HEK293 (cell line): ENCODE measurements around the gene DTX2.
"Not testable (repeated sequence)": the region's sequence is repeated elsewhere in the genome, so short reads cannot be mapped to it uniquely, and the experiment has no call there.

Experiments
- CTCF ChIA-PET: fragments of 350-600 bp; formaldehyde crosslinking; extraction: SDS; loops from one replicate; lab custom pipeline; 2021; ENCODE audit warnings: antibody characterized with exemption; lab: Yijun Ruan, JAX
- POLR2A ChIA-PET: fragments of 300-600 bp; formaldehyde crosslinking; extraction: SDS; loops from one replicate; lab custom pipeline; 2020; ENCODE audit warnings: antibody characterized with exemption, inconsistent platforms; lab: Yijun Ruan, JAX
- H3K27ac ChIP-seq: fragments of 200-500 bp; sonication (Bioruptor generic); 2 replicates; pipeline ENCODE4 v1.5.1; 2014; ENCODE audit warnings: low read depth, low read length, control low read depth, inconsistent platforms; ENCODE audit errors: extremely low read depth
- H3K36me3 ChIP-seq, 2 experiments: fragments of 200-500 bp in 1 of 2; sonication (Bioruptor generic) in 1 of 2; 1 replicate in 1 of 2; 2 replicates in 1 of 2; pipeline ENCODE4 v1.5.1; 2014 to 2017; ENCODE audit warnings: inconsistent platforms in 2 of 2, low read length in 2 of 2; ENCODE audit not compliant: control insufficient read depth in 2 of 2, insufficient read depth in 1 of 2
- H3K4me1 ChIP-seq: fragments of 200-500 bp; sonication (Bioruptor generic); 2 replicates; pipeline ENCODE4 v1.5.1; 2014; ENCODE audit warnings: mild to moderate bottlenecking, low read length, inconsistent platforms; ENCODE audit not compliant: control insufficient read depth, insufficient read depth
- H3K4me3 ChIP-seq: 2 replicates; pipeline ENCODE4 v1.5.1; 2011; ENCODE audit warnings: low read depth, mild to moderate bottlenecking, control low read depth, low read length, moderate library complexity
- H3K9me3 ChIP-seq: fragments of 200-500 bp; sonication (Bioruptor generic); 2 replicates; pipeline ENCODE4 v1.5.1; 2014; ENCODE audit warnings: low read depth, low read length, inconsistent platforms; ENCODE audit not compliant: control insufficient read depth, insufficient read depth
- OSR2 ChIP-seq: fragments of 450-650 bp; formaldehyde crosslinking; IDR thresholded peaks from 2 replicates; pipeline ENCODE4 v1.5.1; 2016; ENCODE audit warnings: missing biosample characterization, missing genetic modification characterization
- SCRT2 ChIP-seq: fragments of 450-650 bp; formaldehyde crosslinking; IDR thresholded peaks from 2 replicates; pipeline ENCODE4 v1.5.1; 2016; ENCODE audit warnings: missing biosample characterization, missing genetic modification characterization
- SP3 ChIP-seq: fragments of 450-650 bp; formaldehyde crosslinking; IDR thresholded peaks from 2 replicates; pipeline ENCODE4 v1.5.1; 2016; ENCODE audit warnings: missing biosample characterization, missing genetic modification characterization
- SP7 ChIP-seq: fragments of 450-650 bp; formaldehyde crosslinking; IDR thresholded peaks from 2 replicates; pipeline ENCODE4 v1.5.1; 2016; ENCODE audit warnings: missing biosample characterization, missing genetic modification characterization
- ZBTB7A ChIP-seq: fragments of 450-650 bp; formaldehyde crosslinking; IDR thresholded peaks from 2 replicates; pipeline ENCODE4 v1.5.1; 2016; ENCODE audit warnings: low read depth, missing biosample characterization, missing genetic modification characterization
- ZFP37 ChIP-seq: fragments of 450-650 bp; formaldehyde crosslinking; IDR thresholded peaks from 2 replicates; pipeline ENCODE4 v1.5.1; 2016; ENCODE audit warnings: missing biosample characterization, missing genetic modification characterization
- ZNF121 ChIP-seq: fragments of 450-650 bp; formaldehyde crosslinking; IDR thresholded peaks from 2 replicates; pipeline ENCODE4 v1.5.1; 2016; ENCODE audit warnings: missing biosample characterization, missing genetic modification characterization
- ZNF366 ChIP-seq: fragments of 450-650 bp; formaldehyde crosslinking; conservative IDR thresholded peaks from 2 replicates; pipeline ENCODE4 v1.5.1; 2016; ENCODE audit warnings: missing biosample characterization, missing genetic modification characterization
- ZNF510 ChIP-seq: fragments of 450-650 bp; formaldehyde crosslinking; IDR thresholded peaks from 2 replicates; pipeline ENCODE4 v1.5.1; 2018; ENCODE audit warnings: mild to moderate bottlenecking, missing genetic modification characterization, missing biosample characterization; ENCODE audit not compliant: insufficient replicate concordance
- TF ChIP-seq, protein P1 (sequence below): fragments of 450-650 bp; formaldehyde crosslinking; IDR thresholded peaks from 2 replicates; pipeline ENCODE4 v1.5.1; 2016; ENCODE audit warnings: missing biosample characterization, missing genetic modification characterization
- TF ChIP-seq, protein P2 (sequence below): fragments of 450-650 bp; formaldehyde crosslinking; IDR thresholded peaks from 2 replicates; pipeline ENCODE4 v1.5.1; 2016; ENCODE audit warnings: missing biosample characterization, missing genetic modification characterization

The DTX2 gene

GRCh38 chr7:76461464-76462101 lies at the start of gene DTX2:
TSS of gene DTX2 (plus strand) at chr7:76461709. CDS start at chr7:76480510, 18,801 bp downstream.
- H3K36me3 ChIP-seq, CTCF ChIA-PET, H3K4me1 ChIP-seq, H3K9me3 ChIP-seq, H3K27ac ChIP-seq, POLR2A ChIA-PET: not testable (repeated sequence)
- H3K4me3 ChIP-seq: peak within 1 kb of the TSS; percentile 53

GRCh38 chr7:76412249-76412648 lies 49.3 kb upstream of the DTX2 start:
- Histone ChIP-seq H3K4me1 (no peaks in the 10 kb centered on the region), H3K4me3 (no peak overlapping the region), H3K9me3 (no peaks in the 10 kb centered on the region), H3K36me3 (no peaks in the 10 kb centered on the region), H3K27ac (no peak overlapping the region)
- POLR2A ChIA-PET: interaction anchor here (0.6 kb wide), 1 partner anchor 40 kb away, joined by 3 read pairs; no protein-coding TSS in a partner anchor
- no peak for TF ChIP-seq ZBTB7A (tag by site-specific recombination)
- no peak for TF ChIP-seq ZNF510 (tag by site-specific recombination)
- TF ChIP-seq, protein P1, sequence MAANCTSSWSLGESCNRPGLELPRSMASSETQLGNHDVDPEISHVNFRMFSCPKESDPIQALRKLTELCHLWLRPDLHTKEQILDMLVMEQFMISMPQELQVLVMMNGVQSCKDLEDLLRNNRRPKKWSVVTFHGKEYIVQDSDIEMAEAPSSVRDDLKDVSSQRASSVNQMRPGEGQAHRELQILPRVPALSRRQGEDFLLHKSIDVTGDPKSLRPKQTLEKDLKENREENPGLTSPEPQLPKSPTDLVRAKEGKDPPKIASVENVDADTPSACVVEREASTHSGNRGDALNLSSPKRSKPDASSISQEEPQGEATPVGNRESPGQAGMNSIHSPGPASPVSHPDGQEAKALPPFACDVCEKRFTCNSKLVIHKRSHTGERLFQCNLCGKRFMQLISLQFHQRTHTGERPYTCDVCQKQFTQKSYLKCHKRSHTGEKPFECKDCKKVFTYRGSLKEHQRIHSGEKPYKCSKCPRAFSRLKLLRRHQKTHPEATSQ (tag by site-specific recombination): no peak
- CTCF ChIA-PET: no interaction called here

GRCh38 chr7:76417654-76418310 lies 43.7 kb upstream of the DTX2 start:
- CTCF ChIA-PET, H3K36me3 ChIP-seq, H3K4me3 ChIP-seq, H3K27ac ChIP-seq, H3K4me1 ChIP-seq, POLR2A ChIA-PET, H3K9me3 ChIP-seq: not testable (repeated sequence)
- TF ChIP-seq ZNF121 (tag by site-specific recombination): peak; percentile 60

GRCh38 chr7:76421097-76421496 lies 40.4 kb upstream of the DTX2 start:
- H3K4me3 ChIP-seq, H3K9me3 ChIP-seq, H3K27ac ChIP-seq, CTCF ChIA-PET, H3K4me1 ChIP-seq, H3K36me3 ChIP-seq: not testable (repeated sequence)
- peak; percentile 80 for TF ChIP-seq OSR2 (tag by site-specific recombination)
- TF ChIP-seq SCRT2 (tag by site-specific recombination): peak; percentile 54
- 0 out of 2 replicates have a peak, but pooled peaks have one; percentile 15 for TF ChIP-seq SP3 (tag by site-specific recombination)
- TF ChIP-seq SP7: peak; percentile 45; the same call in 1 of the 2 replicates
- peak; percentile 30; the same call in 1 of the 2 replicates for TF ChIP-seq ZFP37
- 0 out of 2 replicates have a peak, but pooled peaks have one; percentile 26 for TF ChIP-seq ZNF366 (tag by site-specific recombination)
- TF ChIP-seq, protein P2, sequence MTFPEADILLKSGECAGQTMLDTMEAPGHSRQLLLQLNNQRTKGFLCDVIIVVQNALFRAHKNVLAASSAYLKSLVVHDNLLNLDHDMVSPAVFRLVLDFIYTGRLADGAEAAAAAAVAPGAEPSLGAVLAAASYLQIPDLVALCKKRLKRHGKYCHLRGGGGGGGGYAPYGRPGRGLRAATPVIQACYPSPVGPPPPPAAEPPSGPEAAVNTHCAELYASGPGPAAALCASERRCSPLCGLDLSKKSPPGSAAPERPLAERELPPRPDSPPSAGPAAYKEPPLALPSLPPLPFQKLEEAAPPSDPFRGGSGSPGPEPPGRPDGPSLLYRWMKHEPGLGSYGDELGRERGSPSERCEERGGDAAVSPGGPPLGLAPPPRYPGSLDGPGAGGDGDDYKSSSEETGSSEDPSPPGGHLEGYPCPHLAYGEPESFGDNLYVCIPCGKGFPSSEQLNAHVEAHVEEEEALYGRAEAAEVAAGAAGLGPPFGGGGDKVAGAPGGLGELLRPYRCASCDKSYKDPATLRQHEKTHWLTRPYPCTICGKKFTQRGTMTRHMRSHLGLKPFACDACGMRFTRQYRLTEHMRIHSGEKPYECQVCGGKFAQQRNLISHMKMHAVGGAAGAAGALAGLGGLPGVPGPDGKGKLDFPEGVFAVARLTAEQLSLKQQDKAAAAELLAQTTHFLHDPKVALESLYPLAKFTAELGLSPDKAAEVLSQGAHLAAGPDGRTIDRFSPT (tag by site-specific recombination): peak; percentile 65
- POLR2A ChIA-PET: interaction anchor here (1.4 kb wide), 1 partner anchor 62 kb away, joined by 3 read pairs; the partner anchor contains the start of gene YWHAG
